AG10803 (cell line): Measurements from ENCODE around the gene CBFB.

Experiments
- DNase-seq: peaks from one replicate; pipeline ENCODE4 v3.0.0; 2010; ENCODE audit warnings: low read depth
- H3K4me3 ChIP-seq: 2 replicates; pipeline ENCODE4 v1.5.1; 2011; ENCODE audit warnings: mild to moderate bottlenecking, low read length, control low read depth
- CTCF ChIP-seq: conservative IDR thresholded peaks from 2 replicates; pipeline ENCODE4 v1.5.1; 2011; ENCODE audit warnings: mild to moderate bottlenecking, low read length, control low read depth, inconsistent platforms

CBFB gene

DNA sequence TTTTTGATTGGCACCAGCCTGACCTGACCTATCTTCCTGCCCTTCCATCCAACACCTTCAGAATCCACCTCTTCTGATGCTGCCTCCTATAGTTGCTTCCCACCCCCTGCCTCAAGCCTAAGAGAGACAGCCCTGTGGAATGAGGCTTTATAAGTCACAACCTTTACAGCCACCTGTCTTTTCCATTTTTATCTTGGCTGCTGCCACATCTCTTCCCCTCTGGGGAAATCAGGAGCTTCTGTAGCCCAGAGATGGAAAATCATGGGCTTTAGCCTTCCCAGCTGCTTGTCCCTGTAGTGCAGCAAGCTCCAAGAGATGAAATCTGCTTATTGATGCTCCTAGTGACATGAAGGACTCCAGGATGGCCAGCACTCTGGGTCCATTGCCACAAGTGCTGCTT, 99.5 kb downstream of the CBFB start:
- DNase-seq: no peak
- no peak overlapping the region for H3K4me3 ChIP-seq
- TF ChIP-seq CTCF: no peak

- no peak overlapping the region for H3K4me3 ChIP-seq
- no peak for DNase-seq
- TF ChIP-seq CTCF: no peak
These were observed 99.9 kb downstream of the CBFB start for GRCh38 chr16:67128887-67129286.

DNA sequence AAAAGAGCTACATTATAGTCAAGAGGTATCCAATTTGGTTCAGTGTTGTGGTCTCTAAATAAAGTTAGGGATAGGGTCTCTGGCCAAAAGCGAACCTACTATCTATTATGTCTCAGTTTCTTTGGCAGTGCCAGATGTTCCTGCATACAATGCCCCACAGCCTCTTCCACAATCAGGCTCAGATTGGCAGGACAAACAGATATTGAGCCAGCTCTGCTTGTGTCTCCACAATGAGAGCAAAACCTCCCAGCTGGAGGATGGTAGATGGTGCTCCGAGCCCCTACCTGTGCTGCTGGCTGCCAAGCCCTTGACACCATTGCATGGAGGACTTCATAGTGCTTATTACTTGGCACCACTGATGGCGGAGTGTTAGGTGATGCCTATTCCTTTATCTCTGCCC, 100.5 kb downstream of the CBFB start:
- no peak overlapping the region for H3K4me3 ChIP-seq
- no peak for DNase-seq
- no peak for TF ChIP-seq CTCF

DNA sequence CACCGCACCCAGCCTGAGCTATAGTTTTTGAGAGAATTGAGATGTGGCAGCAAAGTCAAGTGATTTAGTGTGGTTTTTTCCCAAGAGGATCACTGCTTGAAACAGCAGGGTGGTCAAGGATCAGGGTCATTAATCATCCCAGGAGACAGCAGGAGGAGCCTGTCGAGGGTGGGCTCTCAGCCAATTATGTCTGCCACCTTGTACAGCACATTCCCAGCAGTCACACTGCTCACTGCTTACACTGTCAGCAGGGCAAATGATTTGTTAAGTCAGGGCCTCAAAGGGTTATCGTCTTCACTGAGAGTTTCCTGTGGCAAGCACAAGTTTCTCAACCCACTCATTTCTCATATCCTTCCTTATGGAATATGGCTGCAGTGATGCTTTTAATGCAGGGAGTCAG, 108.7 kb downstream of the CBFB start:
- H3K4me3 ChIP-seq: no peak overlapping the region
- no peak for DNase-seq
- TF ChIP-seq CTCF: no peak

- H3K4me3 ChIP-seq: no peak overlapping the region
- no peak for TF ChIP-seq CTCF
- no peak for DNase-seq
These were observed 112.4 kb downstream of the CBFB start for GRCh38 chr16:67141391-67141790.

GRCh38 chr16:67142342-67142741, 113.4 kb downstream of the CBFB start:
- DNase-seq: no peak
- no peak for TF ChIP-seq CTCF
- no peak overlapping the region for H3K4me3 ChIP-seq

DNA sequence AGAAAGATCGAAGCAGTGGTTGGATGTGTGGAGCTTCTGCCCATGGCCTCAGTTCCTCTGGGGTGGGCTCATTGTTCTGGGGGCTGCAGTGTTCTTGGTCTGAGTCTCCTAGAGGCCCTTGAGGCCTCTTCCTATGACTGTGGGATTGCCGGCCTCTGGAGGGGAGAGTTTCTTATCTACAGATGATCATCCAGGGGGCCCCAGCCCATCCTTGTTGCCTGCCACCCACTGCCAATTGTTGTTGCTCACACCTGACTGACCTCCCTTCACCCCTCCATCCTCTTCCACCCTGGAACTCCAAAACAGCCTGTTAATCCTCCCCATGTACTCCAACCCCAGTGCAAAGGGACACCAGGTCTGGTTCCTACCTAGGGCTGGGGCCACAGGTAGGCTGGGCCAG, 116.0 kb downstream of the CBFB start:
- DNase-seq: no peak
- no peak overlapping the region for H3K4me3 ChIP-seq
- TF ChIP-seq CTCF: no peak
